Measurements from ENCODE around the gene APOL2.
"Not testable (repeated sequence)": the region's sequence is repeated elsewhere in the genome, so short reads cannot be mapped to it uniquely, and the experiment has no call there.

The APOL2 gene

DNA sequence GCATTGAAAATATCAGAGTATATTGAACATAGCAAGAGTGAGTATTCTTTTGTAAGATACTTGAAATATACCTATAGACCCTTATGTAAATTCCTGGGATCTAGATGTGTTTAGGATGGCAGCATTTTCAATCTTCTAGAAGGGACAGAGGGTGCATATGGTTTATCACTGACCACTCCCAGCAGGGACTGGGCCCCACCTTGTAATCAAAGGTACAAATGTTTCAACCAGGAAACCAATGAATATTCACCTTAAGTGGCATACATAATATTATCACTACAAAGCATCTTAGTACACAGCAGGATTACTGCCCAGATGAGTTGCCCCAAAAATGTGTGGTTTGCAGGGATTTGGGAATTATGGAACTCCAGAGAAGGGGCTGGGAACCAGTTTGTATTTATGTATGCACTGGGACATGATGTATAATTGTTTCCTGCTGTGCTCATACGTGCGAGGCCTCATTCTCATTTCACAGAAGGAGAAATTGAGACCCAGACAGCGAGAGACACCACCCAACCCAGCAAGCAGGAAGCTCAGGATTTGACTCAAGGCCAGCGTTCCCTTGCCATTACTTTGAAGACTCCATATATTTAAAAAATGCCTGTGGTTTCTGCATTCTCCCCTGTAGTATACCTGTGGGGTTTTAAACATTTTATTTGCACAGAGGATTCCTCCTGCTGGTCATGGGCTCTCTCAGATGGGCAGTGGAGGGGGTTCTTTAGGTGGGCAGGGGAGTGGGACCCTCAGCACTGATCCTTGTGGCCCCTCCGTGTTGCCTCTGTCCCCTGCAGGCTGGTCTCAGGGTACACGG, 42.9 kb downstream of the APOL2 start:
- no peak for DNase-seq

GRCh38 chr22:36194971-36195370, 44.4 kb downstream of the APOL2 start:
- DNase-seq: peak; percentile 10

DNA sequence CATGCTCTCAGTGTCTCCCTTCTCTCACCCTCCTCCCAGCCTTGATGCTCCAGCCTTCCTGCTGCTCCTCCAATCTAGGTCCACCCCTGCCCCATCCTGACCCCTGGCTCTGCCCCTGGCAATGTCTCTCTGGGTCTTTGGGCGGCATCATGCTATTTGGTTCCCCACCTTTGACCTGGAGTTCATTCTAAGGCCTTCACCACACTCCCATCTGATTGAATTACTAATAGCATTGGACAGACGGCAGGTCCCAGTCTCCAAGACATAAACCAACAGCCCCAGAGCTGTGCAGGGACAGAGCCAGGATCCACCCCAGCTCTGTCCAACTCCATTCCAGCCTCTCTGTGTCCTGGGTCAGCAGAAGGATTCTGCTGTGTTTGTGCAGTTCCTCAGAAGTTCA, 44.9 kb downstream of the APOL2 start:
- no peak for DNase-seq

DNA sequence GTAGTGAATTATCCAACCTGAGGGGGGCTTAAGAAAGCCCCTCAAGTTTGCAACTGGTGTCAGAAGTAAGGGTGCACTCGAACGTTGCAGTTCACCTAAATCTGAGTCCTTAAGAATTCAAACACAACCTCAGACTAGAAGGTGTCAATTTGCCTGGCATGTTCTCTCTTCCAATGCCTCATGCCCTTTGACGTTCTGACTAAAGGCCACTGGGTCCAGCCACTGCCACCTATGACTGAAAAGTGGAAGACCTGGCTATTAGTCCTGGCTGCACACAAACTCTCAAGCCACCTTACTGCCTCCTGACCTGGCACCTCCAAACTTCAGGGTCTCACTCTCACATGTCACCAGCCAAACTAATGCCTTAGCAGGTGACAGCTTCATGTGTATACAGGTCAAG, 45.8 kb downstream of the APOL2 start:
- DNase-seq: no peak

GRCh38 chr22:36193171-36193570, 46.2 kb downstream of the APOL2 start:
- no peak for DNase-seq

GRCh38 chr22:36192542-36192941, 46.8 kb downstream of the APOL2 start:
- DNase-seq: no peak

GRCh38 chr22:36191106-36191836, 48.1 kb downstream of the APOL2 start:
- DNase-seq: no peak

DNA sequence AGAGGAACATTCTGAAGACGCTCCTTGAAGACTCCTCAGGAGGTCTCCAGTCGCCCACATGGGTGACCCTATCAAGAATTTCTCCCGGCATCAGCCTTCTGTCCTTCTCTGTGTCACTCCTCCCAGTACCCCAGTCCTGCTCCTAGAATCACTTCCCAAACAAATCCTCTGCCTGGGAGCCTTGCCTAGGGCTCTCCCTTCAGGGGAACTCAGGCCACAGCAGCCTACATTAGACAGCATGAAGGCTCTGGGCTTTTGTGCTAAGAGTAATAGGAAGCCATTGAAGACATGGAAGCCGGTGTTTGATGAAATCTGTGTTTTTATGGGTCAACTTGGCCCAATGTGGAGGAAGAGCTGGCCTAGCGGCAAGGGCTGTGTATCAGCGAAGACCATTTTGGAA, 51.5 kb downstream of the APOL2 start:
- not testable (repeated sequence) for DNase-seq

DNA sequence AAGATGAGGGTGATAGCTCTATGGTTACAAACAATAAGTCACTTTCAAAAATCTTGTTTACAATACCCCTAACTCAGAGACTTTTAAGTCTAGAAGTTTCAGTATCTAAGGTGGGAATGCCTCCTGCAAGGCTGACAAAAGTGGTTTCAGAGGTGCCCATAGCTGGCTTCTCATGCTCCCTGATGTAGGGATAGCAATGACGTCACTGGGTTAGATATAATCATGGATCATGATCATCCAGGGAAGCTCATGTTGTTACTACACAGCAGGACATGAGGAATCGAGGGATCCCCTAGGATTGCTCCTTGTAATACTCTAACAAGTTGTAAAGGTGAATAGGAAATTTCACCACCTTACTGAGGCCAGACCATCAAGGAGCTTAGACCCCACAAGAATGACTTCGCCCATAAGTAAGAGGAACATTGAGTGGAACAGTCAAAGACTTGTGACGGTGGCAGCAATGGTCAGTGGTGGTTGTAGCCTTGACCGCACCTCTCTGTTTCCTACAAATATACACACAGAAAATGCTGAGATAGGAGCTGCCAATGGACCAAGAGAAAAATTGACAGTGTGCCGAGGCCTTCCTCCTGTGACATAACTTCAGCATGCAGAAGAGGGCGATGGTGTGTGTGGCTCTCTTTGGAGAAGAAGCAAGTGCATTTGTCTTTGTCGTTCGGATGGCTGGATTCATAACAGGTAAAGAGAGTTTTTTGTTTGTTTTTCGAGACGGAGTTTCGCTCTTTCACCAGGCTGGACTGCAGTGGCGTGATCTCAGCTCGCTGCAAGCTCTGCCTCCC, 53.3 kb downstream of the APOL2 start:
- no peak for DNase-seq

- DNase-seq: no peak
Observed at GRCh38 chr22:36184433-36185025, 54.8 kb downstream of the APOL2 start.

GRCh38 chr22:36183446-36183845, 55.9 kb downstream of the APOL2 start:
- DNase-seq: no peak

DNA sequence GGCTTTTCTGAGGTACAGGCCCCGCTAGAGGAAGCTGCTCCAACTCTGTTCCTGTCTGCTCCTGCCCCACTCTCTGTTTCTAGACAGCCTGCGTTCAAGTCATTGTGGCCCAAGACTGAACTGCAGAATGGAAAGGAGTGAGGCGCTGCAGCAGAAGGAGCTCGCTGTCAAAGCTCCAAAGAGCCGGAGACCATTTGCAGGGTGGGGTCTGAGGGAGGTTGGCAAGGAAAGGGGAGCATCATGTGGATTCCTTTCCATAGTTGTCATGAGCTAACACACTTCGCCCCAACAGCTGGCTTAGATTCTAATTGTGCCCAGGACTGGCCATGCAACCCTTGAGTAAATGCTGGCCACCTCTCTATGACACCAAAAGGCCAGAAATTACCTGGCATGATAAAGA, 56.5 kb downstream of the APOL2 start:
- DNase-seq: no peak

DNA sequence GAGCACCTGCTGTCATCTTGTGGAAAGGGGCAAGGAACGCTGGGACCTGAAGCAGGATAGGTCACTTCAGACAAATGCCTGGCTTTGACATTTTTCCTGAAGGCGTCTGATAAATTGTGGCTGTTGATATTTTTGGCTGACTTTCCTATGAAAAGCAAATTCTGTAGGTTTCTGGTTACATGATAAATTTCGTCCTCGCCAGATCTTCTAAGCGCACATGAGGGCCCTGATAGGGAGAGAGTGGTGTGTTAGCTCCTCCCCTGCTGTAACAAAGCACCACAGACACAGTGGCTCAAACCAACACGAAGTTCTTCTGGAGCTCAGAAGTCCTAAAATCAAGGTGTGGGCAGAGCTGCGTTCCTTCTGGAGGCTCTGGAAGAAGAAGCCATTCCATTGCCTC, 57.3 kb downstream of the APOL2 start:
- DNase-seq: no peak

DNA sequence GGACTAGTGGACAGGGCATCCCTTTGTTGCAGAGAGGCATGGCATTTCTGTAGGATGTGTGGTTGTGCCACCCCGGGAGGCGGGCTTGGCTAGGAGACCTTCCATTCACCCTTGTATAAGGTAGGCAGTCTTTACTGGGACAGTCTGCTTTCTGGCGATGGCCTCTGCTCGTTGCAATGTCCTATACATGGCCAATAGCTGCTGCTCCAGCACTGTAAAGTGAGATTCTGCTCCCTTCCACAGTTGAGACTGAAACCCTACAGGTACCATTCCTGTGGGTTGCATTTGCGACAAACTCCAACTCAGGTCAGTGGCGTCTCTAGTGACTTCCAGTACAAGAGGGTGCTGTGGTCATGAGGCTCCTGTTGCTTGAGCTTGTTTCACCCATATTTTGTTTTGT, 58.4 kb downstream of the APOL2 start:
- no peak for DNase-seq

- peak; percentile 77 for DNase-seq
Observed at GRCh38 chr22:36180038-36180880, 59.1 kb downstream of the APOL2 start.

- DNase-seq: no peak
Observed at GRCh38 chr22:36177160-36177559, 62.2 kb downstream of the APOL2 start.

All from stimulated activated naive CD4-positive, alpha-beta T cell treated with Interleukin-2 at 50 U/mL for 16 hours (primary cell).